Erythroblast (primary cell): ENCODE data around the gene HPCAL4.

Experiments used
- GATA1 ChIP-seq: IDR thresholded peaks from 2 replicates; pipeline ENCODE4 v1.6.1; 2011; ENCODE audit warnings: low read depth, mild to moderate bottlenecking, control low read depth, low read length, moderate library complexity
- POLR2A ChIP-seq: IDR thresholded peaks from 2 replicates; pipeline ENCODE4 v1.6.1; 2011; ENCODE audit warnings: mild to moderate bottlenecking, low read length

GRCh38 chr1:39675220-39675619 is 16.0 kb downstream of the HPCAL4 start:
- TF ChIP-seq POLR2A: no peak
- TF ChIP-seq GATA1: no peak
